HUES64 (cell line): ENCODE results near the gene DNAAF9.
"Not testable (repeated sequence)": the region's sequence is repeated elsewhere in the genome, so short reads cannot be mapped to it uniquely, and the experiment has no call there.

Source experiments
- H3K27ac ChIP-seq: 2 replicates; pipeline ENCODE4 v1.7.0; 2013; ENCODE audit warnings: low read depth, low read length, inconsistent platforms
- H3K27me3 ChIP-seq: 2 replicates; pipeline ENCODE4 v1.6.1; 2013; ENCODE audit warnings: mild to moderate bottlenecking, low read length; ENCODE audit not compliant: insufficient read depth
- H3K36me3 ChIP-seq: 2 replicates; pipeline ENCODE4 v1.6.1; 2013; ENCODE audit warnings: mild to moderate bottlenecking, low read length; ENCODE audit not compliant: insufficient read depth
- H3K4me1 ChIP-seq: 2 replicates; pipeline ENCODE4 v1.6.1; 2013; ENCODE audit warnings: mild to moderate bottlenecking, low read length, moderate library complexity; ENCODE audit not compliant: insufficient read depth
- H3K4me3 ChIP-seq: 2 replicates; pipeline ENCODE4 v1.5.1; 2013; ENCODE audit warnings: mild to moderate bottlenecking, low read length, moderate library complexity
- H3K9ac ChIP-seq: 2 replicates; pipeline ENCODE4 v1.6.1; 2013; ENCODE audit warnings: mild to moderate bottlenecking, low read depth, low read length
- H3K9me3 ChIP-seq: 2 replicates; pipeline ENCODE4 v1.6.1; 2013; ENCODE audit warnings: low read depth, low read length; ENCODE audit not compliant: insufficient read depth
- WGBS: fragments of 150-250, 120-280 bp; methylation state at CpG from one replicate; pipeline ENCODE4 v1.1.7; 2013; ENCODE audit warnings: missing lambda C conversion rate; 5-methylcytosine and 5-hydroxymethylcytosine counted together

Gene DNAAF9

DNA sequence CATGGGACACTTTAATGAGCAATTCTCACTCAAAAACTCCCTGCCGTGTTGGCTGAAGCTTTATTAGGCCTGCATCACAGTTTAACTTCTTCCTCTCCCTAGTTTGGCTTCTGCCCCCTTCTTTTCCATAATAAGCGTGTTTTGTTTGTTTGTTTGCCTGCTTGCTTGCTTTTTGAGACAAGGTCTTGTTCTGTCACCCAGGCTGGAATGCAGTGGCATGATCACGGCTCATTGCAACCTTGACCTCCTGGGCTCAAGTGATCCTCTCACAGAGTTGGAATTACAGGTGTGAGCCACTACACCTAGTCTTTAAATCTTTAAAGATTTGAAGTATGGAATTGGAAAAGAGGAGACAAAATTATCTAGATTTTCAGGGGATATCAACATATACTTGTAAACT lies 25.4 kb upstream of the DNAAF9 start:
- Histone ChIP-seq H3K27ac (no peak overlapping the region), H3K9me3 (no peaks in the 10 kb centered on the region), H3K4me1 (no peaks in the 10 kb centered on the region), H3K4me3 (no peak overlapping the region), H3K27me3 (no peaks in the 10 kb centered on the region), H3K9ac (no peak overlapping the region), H3K36me3 (no peaks in the 10 kb centered on the region)
- WGBS, result 85% methylated on average over 3 of the region's 3 CpGs

GRCh38 chr20:3431109-3431508 lies 23.6 kb upstream of the DNAAF9 start:
- WGBS, result 94% methylated on average over 4 of the region's 4 CpGs
- Histone ChIP-seq H3K9ac (no peak overlapping the region), H3K27me3 (no peaks in the 10 kb centered on the region), H3K27ac (no peak overlapping the region), H3K9me3 (no peaks in the 10 kb centered on the region), H3K4me3 (no peak overlapping the region), H3K4me1 (no peaks in the 10 kb centered on the region), H3K36me3 (no peaks in the 10 kb centered on the region)

DNA sequence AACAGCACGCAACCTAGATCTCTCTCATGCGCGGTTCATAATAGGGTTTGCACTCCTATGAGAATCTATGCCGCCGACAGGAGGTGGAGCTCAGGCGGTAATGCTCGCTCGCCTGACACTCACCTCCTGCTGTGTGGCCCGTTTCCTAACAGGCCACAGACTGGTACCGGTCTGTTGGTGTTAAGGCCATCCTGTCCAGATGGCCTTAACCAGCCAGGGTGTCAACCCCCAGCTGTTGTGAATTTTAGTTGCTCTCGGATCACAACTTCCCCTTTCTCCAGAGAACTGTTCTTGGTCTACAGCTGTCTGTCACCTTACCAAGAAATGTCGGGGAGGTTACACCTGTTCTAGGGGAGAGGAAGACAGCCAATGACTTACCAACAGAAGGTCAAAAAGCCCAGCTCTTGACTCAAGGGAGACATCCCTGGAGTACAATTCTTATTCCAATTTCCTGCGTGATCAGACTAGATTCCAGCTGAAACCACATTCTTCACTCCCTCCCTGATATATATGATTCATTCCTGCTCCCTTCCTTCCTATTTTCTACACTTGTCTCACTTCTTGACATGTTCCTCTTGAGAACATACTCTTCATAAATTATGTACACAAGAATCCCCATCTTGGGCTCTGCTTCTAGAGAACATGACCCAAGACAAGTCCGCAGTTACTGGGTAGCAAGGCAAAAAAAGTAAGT lies 23.1 kb upstream of the DNAAF9 start:
- no peaks in the 10 kb centered on the region for H3K4me1 ChIP-seq
- no peak overlapping the region for H3K27ac ChIP-seq
- no peaks in the 10 kb centered on the region for H3K36me3 ChIP-seq
- 91% methylated on average over 14 of the region's 14 CpGs for WGBS
- no peaks in the 10 kb centered on the region for H3K9me3 ChIP-seq
- H3K27me3 ChIP-seq, result no peaks in the 10 kb centered on the region
- no peak overlapping the region for H3K9ac ChIP-seq
- H3K4me3 ChIP-seq, result no peak overlapping the region

DNA sequence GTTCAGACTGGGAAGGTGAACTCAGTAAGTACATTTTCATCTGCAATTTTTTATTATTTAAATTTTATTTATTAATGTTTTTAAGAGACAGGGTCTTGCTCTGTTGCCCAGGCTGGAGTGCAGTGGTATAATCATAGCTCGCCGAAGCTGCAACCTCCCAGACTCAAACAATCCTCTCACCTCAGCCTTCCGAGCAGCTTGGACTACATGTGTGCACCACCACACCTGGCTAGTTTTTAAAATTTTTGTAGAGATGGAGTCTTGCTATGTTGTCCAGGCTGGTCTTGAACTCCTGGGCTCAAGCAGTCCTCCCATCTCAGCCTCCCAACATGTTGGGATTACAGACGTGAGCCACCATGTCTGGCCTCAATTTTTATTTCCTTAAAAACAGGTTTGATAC lies 19.3 kb upstream of the DNAAF9 start:
- H3K9ac ChIP-seq, H3K27me3 ChIP-seq, H3K9me3 ChIP-seq, H3K27ac ChIP-seq, H3K4me3 ChIP-seq, H3K36me3 ChIP-seq, H3K4me1 ChIP-seq: not testable (repeated sequence)
- 89% methylated on average over 3 of the region's 4 CpGs for WGBS

DNA sequence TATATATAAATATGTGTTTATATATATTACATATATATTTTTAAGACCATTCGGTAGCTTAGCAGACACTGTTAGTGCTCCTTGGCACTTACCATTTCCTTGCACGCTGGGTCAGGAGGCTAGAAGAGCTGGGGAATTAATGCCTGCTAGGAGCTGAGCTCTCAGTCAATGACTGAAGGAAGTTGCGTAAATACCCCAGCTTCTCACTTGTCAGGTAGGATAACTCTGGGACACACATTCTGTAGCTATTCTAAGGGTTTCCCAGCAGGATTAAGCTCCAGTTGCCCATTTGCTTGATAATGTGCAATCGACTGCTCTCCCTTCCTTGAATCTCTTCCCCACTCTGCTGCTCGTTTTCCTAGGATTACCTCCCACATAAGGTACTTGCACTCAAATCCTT lies 15.7 kb upstream of the DNAAF9 start:
- 57% methylated on average over 5 of the region's 5 CpGs for WGBS
- no peak overlapping the region for H3K4me3 ChIP-seq
- H3K36me3 ChIP-seq, result no peaks in the 10 kb centered on the region
- no peaks in the 10 kb centered on the region for H3K27me3 ChIP-seq
- no peak overlapping the region for H3K27ac ChIP-seq
- 0 out of 2 replicates have a peak, but pooled peaks cover 5% of the 10 kb centered on the region for H3K4me1 ChIP-seq
- H3K9ac ChIP-seq, result no peak overlapping the region
- no peaks in the 10 kb centered on the region for H3K9me3 ChIP-seq

GRCh38 chr20:3421985-3422384 lies 14.5 kb upstream of the DNAAF9 start:
- H3K9ac ChIP-seq, result no peak overlapping the region

DNA sequence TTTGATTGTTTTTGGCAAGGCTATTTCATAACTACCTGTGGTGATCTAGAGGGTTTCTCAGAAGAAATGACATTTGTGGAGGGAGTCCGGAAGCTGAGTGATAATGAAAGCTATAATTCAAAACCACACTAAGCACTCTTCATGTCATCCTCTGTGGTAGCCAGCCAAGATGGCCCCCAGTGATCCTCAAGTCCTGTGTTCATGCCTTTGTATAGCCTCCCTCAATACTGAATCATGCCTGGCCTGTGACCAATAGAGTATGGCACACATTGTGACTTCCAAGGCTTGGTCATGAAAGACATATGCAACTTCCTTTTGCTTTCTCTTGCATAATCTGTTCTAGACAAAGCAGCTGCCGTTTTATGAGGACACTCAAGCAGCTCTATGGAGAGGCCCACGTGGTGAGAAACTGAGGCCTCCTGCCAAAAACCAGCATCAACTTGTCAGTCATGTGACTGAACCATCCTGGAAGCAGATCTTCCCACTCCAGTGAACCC lies 12.8 kb upstream of the DNAAF9 start:
- Histone ChIP-seq H3K27ac (no peak overlapping the region), H3K9ac (no peak overlapping the region), H3K4me3 (no peak overlapping the region), H3K4me1 (0 out of 2 replicates have a peak, but pooled peaks cover 5% of the 10 kb centered on the region), H3K36me3 (no peaks in the 10 kb centered on the region), H3K27me3 (no peaks in the 10 kb centered on the region), H3K9me3 (0 out of 2 replicates have a peak, but pooled peaks cover 3% of the 10 kb centered on the region)
- WGBS, result 90% methylated on average over 3 of the region's 3 CpGs

More at GRCh38 chr20:3421985-3422384, 14.5 kb upstream of the DNAAF9 start:
- Histone ChIP-seq H3K27ac (no peak overlapping the region), H3K4me3 (no peak overlapping the region), H3K4me1 (0 out of 2 replicates have a peak, but pooled peaks cover 5% of the 10 kb centered on the region), H3K36me3 (no peaks in the 10 kb centered on the region), H3K27me3 (no peaks in the 10 kb centered on the region), H3K9me3 (no peaks in the 10 kb centered on the region)
- WGBS, result 85% methylated on average over 6 of the region's 6 CpGs

DNA sequence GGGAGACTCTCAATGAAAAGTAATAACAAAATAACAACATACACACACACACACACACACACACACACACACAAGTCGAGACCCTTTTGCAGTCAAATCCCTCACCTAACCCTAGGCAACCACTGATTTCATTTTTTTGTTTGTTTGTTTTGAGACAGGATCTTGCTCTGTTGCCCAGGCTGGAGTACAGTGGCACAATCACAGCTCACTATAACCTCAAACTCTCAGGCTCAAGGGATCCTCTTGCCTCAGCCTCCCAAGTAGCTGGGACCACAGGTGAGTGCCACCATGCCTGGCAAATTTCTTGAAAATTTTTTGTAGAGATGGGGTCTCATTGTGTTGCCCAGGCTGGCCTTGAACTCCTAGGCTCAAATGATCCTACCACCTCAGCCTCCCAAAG lies 10.7 kb upstream of the DNAAF9 start:
- not testable (repeated sequence) for H3K4me1 ChIP-seq, H3K27ac ChIP-seq, H3K36me3 ChIP-seq, H3K9ac ChIP-seq, H3K4me3 ChIP-seq, H3K9me3 ChIP-seq, H3K27me3 ChIP-seq
- 67% methylated on average over 1 of the region's 1 CpG for WGBS

- 0 out of 2 replicates have a peak, but pooled peaks cover 3% of the 10 kb centered on the region for H3K9me3 ChIP-seq
- no peak overlapping the region for H3K4me3 ChIP-seq
- H3K27ac ChIP-seq, result no peak overlapping the region
- WGBS, result 93% methylated on average over 1 of the region's 2 CpGs
- H3K4me1 ChIP-seq, result no peaks in the 10 kb centered on the region
- H3K9ac ChIP-seq, result no peak overlapping the region
- no peaks in the 10 kb centered on the region for H3K27me3 ChIP-seq
- H3K36me3 ChIP-seq, result no peaks in the 10 kb centered on the region
Observed at GRCh38 chr20:3414122-3414521, 6.7 kb upstream of the DNAAF9 start.

DNA sequence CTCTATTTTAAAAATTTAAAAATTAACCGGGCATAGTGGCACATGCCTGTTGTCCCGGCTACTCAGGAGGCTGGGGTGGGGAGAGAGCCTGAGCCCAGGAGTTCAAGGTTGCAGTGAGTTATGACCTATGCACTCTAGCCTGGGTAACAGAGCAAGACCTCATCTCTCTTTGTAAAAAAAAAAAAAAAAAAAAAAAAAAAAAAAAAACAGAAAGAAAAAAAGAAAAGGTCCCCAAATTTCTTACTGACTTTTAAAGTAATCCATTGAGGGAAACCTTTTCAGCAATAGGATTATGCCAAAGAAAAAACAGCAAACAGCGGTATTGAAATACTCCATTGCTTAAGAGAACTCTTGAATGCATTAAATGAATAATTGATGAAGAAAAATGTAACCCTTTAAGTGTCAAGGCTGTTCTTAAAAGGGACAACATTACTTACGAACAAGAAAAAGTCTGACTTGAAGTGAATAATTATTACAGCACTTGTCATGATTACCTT lies 6.0 kb upstream of the DNAAF9 start:
- H3K9me3 ChIP-seq, result 0 out of 2 replicates have a peak, but pooled peaks cover 3% of the 10 kb centered on the region
- no peak overlapping the region for H3K27ac ChIP-seq
- no peak overlapping the region for H3K4me3 ChIP-seq
- no peaks in the 10 kb centered on the region for H3K36me3 ChIP-seq
- H3K9ac ChIP-seq, result no peak overlapping the region
- 96% methylated on average over 4 of the region's 4 CpGs for WGBS
- H3K27me3 ChIP-seq, result no peaks in the 10 kb centered on the region
- no peaks in the 10 kb centered on the region for H3K4me1 ChIP-seq

DNA sequence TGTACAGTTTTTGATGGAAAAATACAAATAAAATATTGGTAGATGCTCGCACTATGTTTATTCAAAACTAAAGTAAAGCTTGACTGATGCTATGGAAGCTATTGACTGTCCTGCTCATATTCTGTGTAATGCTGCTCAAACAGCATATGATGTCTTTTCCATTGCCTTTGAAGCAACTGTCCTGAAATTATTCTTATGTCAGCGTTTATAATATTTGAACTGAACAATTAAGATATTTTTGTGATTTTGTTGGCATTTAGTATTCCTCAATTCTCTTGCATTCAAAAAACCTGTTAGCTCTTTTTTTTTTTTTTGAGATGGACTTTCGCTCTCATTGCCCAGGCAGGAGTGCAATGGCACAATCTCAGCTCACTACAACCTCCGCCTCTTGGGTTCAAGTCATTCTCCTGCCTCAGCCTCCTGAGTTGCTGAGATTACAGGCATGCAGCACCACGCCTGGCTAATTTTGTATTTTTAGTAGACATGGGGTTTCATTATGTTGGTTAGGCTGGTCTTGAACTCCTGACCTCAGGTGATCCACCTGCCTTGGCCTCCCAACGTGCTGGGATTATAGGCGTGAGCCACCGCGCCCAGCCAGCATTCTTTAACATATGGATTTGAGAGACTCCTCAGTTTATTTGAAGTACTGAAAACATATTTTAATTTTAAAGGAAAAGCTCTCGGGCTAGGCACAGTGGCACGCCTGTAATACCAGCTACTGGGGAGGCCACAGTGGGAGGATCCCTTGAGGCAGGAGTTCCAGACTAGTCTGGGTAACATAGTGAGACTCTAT lies 5.3 kb upstream of the DNAAF9 start:
- 90% methylated on average over 11 of the region's 11 CpGs for WGBS
- no peaks in the 10 kb centered on the region for H3K4me1 ChIP-seq
- no peak overlapping the region for H3K4me3 ChIP-seq
- 0 out of 2 replicates have a peak, but pooled peaks cover 3% of the 10 kb centered on the region for H3K9me3 ChIP-seq
- H3K27me3 ChIP-seq, result no peaks in the 10 kb centered on the region
- H3K36me3 ChIP-seq, result no peaks in the 10 kb centered on the region
- H3K9ac ChIP-seq, result no peak overlapping the region
- H3K27ac ChIP-seq, result no peak overlapping the region
